Mammary epithelial cell (primary cell): ENCODE results near the gene CDK17.

ENCODE experiments used
- CTCF ChIP-seq, 2 donors: IDR thresholded peaks in 1 of 2; conservative IDR thresholded peaks in 1 of 2; 2 replicates each; pipeline ENCODE4 v1.5.1; 2011 to 2012; ENCODE audit warnings: inconsistent platforms in 2 of 2, low read length in 2 of 2, mild to moderate bottlenecking in 2 of 2, control low read depth in 1 of 2, low read depth in 1 of 2; ENCODE audit not compliant: insufficient read depth in 1 of 2; ENCODE audit errors: extremely low read depth in 1 of 2
- EZH2 ChIP-seq: IDR thresholded peaks from 2 replicates; pipeline ENCODE4 v1.6.1; 2012; ENCODE audit warnings: low read length, inconsistent platforms, borderline replicate concordance

GRCh38 chr12:96323906-96324305, 76.3 kb downstream of the CDK17 start:
- TF ChIP-seq EZH2 = no peak
- TF ChIP-seq CTCF (conservative IDR thresholded peaks at IDR 0.05 in 1 of 2, IDR thresholded peaks at IDR 0.05 in 1 of 2; ENCODE audit: extremely low read depth in 1 of 2, insufficient read depth in 1 of 2, low read depth in 1 of 2, low read length in 2 of 2) = no peak
